OCI-M2 (cell line): ENCODE data around the gene RPL36.
"Not testable (repeated sequence)": the region's sequence is repeated elsewhere in the genome, so short reads cannot be mapped to it uniquely, and the experiment has no call there.

Source experiments
- DNase-seq: peaks from one replicate; lab custom pipeline; 2025; ENCODE audit not compliant: unreplicated experiment; lab: John Stamatoyannopoulos, UW

Gene RPL36

DNA sequence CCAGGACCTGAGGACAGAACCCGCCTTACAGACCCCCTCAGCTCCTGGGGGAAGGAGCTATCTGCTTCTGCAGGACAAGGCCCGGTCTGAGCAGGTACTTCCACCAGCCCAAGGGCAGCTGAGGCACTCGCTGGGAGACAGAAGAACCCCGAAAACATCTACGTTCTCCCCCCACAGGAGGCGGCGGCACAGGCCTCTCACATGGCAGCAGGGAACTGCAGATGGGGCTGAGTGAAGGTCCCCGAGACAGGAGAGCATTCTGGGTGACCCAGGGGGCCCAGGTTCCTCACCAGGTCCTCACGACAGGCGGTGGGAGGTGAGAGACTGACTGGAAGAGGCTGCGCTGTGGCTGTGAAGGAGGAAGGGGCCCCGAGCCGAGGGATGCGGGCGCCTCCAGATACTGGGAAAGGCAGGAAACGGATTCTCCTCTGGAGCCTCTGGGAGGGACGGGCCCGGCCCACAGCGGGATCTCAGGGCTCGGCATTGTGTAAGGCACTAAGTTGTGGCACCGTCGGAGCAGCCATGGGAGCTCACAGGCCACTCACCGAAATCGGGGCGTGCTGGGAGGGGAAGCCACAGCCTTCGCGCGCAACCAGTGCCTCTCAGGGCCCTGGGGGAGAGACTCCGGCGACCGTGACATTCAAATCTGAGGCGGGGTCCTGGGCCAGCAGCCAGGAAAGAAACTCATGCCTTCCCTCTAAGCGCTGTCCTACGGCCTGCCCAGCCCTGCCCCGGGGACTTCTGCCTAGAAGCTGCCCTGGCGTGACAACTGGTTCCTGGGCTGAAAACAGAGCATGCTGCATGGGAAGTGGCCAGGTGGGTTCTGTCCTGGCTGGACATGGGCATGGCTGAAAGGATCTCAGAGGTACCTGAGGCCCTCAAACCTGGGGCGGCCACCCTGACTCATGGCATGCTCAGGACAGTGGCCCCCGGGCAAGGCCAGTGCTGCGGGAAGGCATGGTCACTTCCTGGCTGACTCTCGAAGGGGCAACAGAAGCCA is 14.0 kb downstream of the RPL36 start:
- DNase-seq, result no peak

DNA sequence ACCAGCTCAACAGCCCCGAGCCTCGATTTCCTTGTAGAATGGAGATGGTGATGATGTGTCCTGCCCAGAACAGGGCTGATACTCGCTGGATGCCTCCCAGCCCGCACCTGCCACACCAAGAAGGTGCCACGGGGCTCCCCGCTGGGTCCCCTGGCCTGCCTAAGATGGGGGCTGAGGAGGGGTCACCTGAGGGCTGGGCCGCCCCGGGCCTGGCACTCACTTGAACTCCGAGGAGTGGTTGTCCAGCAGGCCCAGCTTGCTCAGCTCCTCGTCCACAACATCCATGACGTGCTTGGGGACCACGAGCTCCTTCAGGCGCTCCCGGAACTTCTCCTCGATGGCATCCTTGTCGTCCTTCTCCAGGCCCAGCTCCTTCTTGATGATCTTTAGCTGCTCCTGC is 15.5 kb downstream of the RPL36 start:
- DNase-seq, result no peak

DNA sequence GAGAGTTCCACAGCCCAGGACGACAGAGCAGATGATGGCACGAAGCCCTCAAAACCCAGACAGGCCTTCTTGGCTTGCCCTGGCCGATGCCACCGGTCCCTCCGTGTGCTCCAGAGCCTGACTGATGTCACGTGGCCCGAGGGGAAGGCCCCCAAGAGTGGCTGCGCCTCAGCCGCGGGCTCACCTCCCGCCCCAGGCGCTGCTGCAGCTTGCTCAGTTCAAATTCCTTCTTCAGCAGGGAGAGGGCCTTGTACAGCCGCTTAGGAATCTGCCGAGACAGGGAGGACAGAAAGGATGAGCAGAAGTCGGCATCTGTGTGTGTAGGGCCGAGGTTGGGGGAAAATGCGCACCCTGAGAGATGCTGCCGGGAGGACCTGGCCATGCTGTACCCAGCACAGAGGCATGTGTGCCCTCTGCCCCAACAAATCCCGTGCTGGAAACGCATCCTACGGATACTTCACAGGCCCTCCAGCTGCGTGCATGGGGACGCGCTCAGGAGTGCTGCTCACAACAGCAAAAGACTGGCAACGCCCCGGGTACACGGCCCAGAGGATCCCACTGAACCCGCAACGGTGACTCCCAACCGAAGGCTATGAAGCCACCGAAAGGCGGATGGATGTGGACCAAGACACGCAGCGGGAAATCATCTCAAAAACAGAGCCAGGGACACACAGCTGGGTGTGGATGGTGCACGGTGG is 16.9 kb downstream of the RPL36 start:
- DNase-seq, result no peak

DNA sequence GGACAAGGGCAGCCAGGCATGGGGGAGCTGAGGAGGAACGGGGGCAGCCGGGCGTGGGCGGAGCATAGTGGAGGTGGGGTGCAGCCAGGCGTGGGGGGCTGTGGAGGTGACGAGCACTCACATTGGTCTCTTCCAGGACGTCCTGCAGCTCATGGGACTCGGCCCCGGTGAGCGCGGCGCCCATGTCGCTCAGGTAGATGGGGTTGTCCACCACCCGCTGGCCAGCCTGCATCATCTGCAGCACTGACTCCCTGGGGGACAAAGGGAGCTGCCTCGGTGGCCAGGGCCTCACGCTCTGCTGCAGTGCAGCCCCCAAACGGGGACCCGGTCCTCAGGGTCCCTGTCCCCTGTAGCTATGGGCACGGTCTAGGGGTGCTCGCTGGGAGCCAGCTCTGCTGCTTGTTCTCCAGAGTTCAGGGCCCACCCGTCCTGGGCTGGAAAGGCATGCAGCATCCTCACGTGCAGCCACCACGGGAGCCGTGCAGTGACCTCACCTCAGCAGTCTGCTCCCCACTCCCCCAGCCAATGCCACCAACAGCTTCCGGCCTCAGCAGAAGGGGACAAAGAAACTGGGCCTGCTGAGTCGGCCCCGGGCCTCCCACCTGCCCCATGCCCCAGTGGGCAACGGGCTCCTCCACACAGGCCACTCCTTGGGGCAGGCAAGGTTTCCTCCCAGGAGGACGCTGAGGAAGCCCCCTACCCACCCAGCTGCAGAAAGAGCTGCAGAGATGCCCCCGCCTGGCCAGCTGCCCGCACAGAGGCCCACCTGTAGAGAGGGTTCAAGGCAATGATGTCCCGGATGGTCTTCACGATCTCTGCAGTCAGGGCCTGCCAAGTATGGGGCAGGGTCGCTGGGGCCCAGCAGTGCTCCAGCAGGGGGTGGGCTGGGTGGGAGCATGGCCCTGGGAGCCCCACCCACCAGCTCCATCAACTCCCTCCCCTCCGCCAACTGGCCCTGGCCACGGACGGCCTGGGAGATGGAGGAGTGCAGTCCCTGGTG is 17.8 kb downstream of the RPL36 start:
- no peak for DNase-seq

DNA sequence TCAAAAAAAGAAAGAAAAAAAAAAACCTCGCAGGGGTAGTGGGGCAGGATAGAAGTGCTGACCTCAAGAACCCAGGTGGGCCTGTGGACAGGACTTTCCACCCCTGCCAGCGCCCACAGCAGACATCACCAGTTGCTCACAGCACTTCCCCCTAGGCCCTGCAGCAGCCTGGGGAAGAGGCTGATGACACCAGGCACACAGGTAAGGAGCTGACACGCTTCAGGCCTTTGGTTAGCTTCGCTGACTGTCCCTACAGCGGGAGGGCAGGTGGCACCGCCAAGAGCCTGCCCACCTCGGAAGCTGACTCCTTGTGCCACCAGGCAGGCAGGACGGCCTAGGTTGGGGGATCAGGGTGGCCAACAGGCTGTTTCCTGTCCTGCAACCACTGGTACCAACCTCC is 20.9 kb downstream of the RPL36 start:
- DNase-seq, result no peak

DNA sequence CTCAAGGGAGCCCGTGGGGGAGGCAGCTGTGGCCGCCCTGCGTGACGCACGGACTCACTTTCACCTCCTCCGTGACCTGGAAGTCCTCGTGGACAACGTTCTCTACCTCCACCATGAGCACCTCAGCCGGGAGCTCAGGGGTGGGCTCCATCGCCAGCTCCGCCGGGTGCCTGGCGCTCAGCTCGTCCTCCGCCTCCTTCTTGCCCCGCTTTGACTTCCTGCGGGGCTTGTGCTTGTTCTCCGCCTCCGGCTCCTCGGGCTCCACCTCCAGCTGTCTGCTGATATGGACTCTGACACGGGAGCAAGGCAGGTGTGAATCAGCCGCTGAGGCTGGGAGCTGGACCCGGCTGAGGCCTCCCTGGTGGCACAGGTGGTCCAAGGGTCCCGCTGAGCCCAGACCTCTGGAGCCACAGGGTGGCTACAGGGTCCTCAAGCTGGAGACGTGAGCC is 21.6 kb downstream of the RPL36 start:
- no peak for DNase-seq

DNA sequence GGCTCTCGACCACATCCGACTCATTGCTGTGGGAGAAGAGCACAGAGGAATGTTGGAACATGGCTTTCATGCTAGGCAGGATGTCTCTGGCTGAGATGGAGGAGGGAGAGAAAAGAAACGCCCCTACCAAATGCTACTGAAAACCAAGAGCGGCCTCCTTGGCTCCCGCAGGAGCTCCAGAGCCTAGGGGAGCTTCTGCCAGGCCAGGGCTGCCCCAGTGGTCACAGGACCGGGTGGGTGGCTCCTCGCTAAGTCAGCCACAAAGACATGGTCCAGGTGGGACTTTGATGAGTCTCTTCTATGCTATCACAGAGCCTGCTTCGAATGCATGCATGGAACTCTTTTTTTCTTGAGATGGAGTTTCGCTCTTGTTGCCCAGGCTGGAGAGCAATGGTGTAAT is 23.1 kb downstream of the RPL36 start:
- DNase-seq, result no peak

DNA sequence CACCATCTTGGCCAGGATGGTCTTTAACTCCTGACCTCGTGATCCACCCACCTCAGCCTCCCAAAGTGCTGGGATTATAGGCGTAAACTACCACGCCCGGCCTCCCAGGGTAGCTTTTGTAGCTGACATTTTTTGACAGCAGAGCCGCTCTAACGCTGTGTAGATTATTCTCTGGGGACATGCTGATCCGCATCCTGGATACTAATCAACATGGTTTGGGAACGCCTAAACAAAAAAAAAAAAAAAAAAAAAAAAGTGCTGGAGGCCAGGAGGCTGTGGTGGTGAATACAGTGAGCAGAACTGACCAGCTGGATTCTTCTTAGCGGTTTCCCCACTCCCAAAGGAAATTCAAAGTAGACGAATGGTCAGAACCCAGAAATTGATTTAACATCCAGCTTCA is 24.7 kb downstream of the RPL36 start:
- no peak for DNase-seq

DNA sequence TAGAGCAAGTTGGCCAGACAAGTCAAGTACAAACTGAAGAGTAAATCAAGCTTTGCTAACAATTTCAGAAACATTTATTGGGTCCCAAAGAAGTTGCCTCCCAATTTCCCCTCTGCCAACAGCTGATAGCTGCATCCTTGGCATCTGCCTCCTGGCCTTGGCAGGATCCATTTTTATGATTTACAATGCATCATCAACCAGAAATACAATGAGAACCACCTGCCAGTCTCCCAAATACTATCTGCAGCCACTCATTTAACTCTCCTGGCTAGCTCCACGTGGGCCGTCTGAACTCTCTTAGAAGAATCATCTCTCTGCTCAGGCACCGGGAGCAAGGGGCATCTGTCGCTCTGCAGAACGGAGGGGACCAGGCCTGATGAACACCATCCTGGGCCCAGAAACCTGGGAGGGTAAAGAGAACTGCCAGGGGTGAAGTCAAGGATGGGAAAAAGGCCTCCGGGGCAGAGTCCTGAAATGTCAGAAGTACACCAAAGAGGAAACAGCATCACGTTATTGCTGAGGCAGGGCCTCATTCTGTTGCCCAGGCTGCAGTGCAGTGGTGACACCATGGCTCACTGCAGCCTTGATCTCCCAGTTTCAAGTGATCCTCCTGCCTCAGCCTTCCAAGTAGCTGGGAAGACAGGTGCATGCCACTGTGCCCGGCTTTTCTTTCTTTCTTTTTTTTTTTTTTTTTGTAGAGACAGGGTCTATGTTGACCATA is 27.3 kb downstream of the RPL36 start:
- no peak for DNase-seq

DNA sequence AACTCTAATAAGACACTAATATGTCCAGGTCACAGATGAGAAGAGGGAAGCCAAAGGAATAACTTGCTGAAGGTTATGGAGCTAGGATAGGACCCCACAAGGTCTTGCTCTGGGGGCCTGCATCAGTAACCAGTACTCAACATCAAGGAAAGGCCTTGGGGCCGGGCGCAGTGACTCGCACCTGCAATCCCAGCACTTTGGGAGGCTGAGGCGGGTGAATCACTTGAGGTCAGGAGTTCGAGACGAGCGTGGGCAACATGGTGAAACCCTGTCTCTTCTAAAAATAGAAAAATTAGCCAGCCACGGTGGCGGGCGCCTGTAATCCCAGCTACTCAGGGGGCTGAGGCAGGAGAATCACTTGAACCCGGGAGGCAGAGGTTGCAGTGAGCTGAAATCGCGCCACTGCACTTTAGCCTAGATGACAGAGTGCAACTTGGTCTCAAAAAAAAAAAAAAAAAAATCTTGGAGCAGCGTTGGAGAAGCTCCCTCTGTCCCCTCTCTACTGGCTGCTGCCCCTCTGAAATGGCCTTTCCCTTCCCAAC is 28.0 kb downstream of the RPL36 start:
- no peak for DNase-seq

DNA sequence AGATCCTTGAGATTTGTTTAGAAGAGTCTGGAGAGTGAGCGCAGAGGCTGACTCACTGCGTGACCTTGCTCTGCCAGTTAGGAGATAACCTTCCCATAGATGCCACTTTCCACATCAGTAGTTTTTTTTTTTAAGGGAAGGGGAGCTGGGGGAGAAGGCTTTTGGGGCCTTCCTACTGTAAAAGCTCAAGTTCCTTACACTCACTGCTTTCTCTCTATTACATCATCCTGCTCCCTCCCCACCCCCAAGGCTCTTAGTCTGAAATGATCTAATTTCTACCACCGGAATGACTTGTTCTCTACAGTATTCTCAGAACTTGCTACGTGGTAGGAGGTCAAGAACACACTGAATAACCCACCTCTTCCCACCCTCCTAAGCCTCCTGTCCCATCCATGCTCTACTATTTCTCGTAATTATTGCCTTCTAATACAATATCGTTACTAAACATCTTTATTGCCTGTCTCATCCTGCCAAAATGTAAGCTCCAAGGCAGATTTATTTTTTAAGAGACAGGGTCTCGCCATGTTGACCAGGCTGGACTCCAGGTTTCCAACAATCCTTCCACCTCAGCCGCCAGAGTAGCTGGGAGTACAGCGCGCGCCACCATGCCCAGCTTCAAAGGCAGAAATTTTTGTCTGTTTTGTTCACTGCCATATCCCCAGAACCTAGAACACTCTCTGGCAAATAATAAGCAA is 28.6 kb downstream of the RPL36 start:
- no peak for DNase-seq

DNA sequence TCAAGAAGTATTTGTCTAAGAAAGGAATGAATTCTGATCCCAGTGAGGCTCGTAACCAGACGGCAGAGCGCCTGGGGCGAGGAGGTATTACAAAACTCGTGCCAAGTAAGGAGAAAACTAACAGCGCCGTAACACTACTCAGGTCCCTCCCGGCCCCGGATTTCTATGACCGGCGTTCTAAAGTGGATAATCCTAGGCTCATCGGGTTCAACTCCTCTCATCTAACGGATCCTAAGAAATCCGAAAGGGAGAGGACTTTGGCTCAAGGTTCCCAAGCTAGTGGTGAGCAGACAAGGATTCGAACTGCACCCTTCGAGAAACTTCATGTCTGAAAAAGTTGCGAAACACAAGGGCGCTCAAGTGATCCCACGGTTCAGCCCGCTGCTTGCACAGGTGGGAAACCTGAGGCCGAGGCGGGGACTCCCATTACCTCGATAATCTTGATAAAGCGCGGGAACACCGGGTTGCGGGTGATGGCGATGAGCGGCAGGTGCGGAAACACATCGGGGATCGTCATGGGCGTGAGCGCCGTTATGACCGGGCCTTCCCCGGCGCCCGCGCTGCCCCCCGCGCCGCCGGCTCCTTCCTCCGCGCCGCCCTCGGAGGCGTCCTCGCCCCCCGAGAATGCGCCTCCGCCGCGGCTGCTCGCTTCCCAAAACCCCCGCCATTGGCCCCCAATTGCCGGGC is 29.3 kb downstream of the RPL36 start:
- no peak for DNase-seq

DNA sequence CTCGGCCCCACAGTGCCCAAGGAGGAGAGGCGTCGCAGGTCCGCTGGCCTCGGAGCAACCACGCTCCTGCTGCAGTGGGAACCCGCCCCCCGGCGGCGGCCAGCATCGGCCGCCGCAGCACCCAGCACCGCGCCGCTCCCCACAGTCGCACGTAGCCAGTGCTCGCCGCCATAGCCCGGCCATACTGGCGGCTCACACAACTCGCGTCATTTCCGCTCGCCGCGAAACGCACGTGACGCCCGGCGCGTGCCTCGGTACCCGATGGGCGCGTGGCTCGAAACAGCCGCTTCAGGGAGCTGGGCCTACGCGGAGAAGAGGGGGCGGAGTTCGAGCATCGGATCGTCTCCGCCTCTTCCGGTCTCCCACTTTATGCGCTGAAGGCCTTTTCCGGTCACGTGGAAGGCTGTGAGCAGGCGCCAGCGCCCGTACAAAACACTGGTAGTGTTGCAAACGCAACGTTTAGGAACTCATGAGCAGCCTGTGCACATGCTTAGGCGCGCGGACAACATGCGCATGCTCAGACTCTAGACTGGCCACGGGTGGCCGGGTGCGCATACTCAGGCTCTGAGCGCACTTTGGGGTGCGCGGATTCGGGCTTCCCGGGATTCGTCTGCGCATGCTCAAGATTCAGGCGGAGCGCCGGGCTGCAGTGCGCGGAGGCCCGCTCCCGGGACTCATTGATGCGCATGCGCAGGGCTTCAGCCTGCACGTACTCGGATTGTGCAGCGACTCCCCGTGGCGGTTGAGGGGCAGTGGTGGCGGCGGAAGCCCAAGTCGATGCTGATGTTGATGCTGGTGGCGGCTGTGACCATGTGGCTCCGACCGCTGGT is 30.1 kb downstream of the RPL36 start, which contains the start of the genes CATSPERD and LONP1:
Gene CATSPERD (plus strand): TSS at position 677 of the 830 bp plus-strand sequence. CDS start 101 bp downstream, at position 778.
Gene LONP1 (minus strand): TSS at position 186 of the 830 bp plus-strand sequence. CDS start 14 bp downstream, at position 172.
- peak; percentile 75 for DNase-seq

DNA sequence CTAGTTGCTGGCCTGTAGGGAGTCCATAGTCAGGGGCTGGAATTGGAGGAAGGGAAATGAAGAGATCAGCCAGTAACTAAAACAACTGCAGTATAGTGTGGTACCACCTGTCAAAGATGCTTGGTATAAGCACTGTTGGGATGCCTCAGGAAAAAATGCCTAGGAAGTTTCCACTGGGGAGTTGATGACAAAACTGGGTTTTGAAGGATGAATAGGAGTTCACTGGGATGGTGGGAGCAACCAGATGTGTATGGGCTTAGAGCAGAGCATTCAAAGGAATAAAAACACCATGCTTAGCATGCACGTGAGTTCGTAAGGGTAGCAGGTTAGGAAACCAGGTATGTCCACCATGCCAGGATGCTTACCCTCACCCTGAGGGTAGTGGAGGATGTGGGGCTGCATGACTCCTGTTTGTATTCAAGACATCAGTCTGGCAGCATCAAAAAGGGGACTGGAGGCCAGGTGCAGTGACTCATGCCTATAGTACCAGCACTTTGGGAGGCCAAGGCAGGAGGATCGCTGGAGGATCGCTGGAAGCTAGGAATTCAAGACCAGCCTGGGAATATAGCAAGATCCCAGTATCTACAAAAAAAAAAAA is 37.5 kb downstream of the RPL36 start:
- no peak for DNase-seq

DNA sequence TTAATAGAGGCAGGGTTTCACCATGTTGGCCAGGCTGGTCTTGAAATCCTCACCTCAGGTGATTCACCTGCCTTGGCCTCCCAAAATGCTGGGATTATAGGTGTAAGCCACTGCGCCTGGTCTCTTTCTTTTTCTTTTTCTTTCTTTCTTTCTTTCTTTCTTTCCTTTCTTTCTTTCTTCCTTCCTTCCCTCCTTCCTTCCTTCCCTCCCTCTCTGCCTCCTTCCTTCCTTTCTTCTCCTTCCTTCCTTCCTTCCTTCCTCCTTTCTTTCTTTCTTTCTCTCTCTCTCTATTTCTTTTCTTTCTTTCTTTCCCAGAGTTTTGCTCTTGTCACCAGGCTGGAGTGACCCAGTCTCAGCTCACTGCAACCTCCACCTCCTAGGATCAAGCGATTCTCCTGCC is 43.1 kb downstream of the RPL36 start:
- DNase-seq, result not testable (repeated sequence)

DNA sequence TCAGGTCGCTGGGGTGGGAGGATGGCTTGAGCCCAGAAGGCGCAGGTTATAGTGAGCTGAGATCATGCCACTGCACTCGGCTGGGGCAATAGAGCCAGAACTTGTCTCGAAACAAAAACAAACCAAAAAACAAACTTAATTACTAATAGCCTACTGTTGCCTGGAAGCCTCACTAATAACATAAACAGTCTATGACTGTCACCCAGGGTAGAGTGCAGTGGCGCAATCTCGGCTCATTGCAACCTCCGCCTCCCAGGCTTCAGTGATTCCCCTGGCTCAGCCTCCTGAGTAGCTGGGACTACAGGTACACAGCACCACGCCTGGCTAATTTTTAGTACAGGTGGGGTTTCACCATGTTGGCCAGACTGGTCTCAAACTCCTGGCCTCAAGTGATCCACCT is 48.3 kb downstream of the RPL36 start:
- no peak for DNase-seq
